8988T (cell line): ENCODE results near the gene SRL.

ENCODE experiments used
- DNase-seq: peaks from one replicate; pipeline ENCODE4 v3.0.0; 2011

SRL gene

GRCh38 chr16:4241928-4242283, at the start of gene SRL:
Gene SRL (minus strand): TSS chr16:4242080. CDS start chr16:4242067, 13 bp downstream.
- DNase-seq: no peak

GRCh38 chr16:4290236-4290830, 48.5 kb upstream of the SRL start:
- DNase-seq: no peak

GRCh38 chr16:4288148-4288921, 46.5 kb upstream of the SRL start:
- DNase-seq: no peak

DNA sequence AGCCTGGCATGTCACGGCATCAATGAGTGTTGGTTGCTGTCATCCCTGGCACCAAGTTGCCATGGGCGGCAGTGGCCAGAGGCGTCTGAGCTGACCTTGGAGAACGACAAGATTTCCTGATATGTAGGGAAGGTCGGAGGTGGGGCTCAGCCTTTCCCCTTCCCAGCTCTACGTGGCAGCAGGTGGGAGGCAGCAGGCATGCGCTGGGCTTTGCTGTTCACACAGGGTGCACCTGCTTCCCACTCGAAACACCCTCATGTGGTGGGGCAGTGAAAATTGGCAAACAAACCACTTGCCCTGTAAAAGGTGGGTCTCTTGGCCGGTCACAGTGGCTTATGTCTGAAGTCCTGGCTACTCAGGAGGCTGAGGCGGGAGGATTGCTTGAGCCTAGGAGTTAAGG, 43.3 kb upstream of the SRL start:
- no peak for DNase-seq

DNA sequence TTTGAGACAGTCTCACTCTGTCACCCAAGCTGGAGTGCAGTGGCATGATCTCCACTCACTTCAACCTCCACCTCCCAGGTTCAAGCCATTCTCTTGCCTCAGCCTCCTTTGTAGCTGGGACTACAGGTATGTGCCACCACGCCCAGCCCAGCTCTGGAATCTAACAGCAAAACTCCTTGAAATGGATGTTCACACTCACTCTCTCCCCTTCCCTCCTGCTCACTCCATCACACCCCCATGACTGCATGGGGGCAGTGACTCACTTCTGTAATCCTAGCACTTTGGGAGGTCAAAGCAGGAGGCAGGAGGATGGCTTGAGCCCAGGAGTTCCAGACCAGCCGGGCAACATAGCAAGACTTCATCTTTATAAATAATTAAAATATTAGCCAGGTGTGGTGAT, 42.1 kb upstream of the SRL start:
- no peak for DNase-seq

GRCh38 chr16:4283441-4283840, 41.6 kb upstream of the SRL start:
- DNase-seq: no peak

- DNase-seq: no peak
These were observed 38.7 kb upstream of the SRL start for GRCh38 chr16:4280625-4281024.

DNA sequence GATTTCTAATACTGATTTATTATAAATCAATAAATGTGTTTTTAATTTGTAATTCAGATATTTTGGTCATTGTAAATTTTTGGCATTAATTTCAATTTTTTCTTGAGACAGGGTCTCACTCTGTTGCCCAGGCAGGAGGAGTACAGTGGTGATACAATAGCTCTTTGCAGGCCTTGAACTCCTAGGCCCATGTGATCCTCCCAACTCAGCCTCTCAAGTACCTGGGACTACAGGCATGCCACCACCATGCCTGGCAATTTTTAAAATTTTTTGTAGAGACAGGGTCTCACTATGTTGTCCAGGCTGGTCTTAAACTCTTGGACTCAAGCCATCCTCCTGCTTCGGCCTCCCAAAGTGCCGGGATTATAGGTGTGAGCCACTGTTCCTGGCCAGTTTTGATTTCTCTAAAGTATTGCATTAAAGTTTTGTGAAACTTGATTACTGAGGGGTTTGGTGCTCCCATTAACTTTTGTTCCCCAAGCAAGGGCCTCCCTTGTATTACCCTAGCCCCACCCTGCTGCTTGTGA, 36.2 kb upstream of the SRL start:
- no peak for DNase-seq

- no peak for DNase-seq
These were observed 34.0 kb upstream of the SRL start for GRCh38 chr16:4275861-4276260.

- peak; percentile 68 for DNase-seq
These were observed 32.0 kb upstream of the SRL start for GRCh38 chr16:4273858-4274311.

GRCh38 chr16:4272114-4272956, 30.5 kb upstream of the SRL start:
- peak; percentile 67 for DNase-seq

GRCh38 chr16:4271176-4272113, 29.6 kb upstream of the SRL start:
- peak; percentile 78 for DNase-seq

DNA sequence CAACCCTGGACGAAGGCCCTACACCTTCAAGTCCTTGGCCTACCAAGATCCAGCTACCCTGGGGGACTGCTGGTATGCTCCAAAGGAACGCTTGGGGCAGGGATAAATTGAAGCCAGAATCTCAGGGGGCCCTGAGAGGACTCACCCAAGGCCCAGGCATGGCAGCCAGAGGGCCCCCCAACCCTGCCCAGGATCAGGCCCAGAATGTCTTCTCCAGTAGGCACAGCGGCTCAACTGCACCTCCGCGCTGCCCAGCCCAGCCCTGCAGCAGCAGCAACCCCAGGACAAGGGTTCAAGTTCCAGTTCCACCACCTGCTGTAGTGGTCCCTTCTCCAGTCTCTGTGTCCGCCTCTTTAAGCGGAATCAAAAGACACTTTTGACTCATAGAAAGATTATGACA, 28.7 kb upstream of the SRL start:
- no peak for DNase-seq

DNA sequence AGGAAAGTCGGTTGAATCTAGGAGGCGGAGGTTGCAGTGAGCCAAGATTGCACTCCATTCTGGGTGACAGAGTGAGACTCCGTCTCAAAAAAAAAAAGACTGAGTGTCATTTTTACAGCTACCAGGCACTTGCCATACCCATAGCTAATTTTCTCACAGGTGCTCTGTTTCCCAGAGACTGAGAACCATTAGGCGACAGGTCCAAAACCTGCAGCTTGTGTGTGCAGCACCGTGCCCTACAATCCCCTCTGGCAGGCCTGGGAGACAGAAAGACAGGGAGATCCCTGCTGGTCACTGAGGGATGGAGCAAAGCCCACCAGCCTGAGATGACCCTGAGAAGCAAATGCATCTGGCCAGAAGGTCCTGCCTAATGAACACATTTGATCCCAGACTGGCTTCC, 28.2 kb upstream of the SRL start:
- no peak for DNase-seq

- DNase-seq: no peak
These were observed 24.5 kb upstream of the SRL start for GRCh38 chr16:4266372-4266771.

DNA sequence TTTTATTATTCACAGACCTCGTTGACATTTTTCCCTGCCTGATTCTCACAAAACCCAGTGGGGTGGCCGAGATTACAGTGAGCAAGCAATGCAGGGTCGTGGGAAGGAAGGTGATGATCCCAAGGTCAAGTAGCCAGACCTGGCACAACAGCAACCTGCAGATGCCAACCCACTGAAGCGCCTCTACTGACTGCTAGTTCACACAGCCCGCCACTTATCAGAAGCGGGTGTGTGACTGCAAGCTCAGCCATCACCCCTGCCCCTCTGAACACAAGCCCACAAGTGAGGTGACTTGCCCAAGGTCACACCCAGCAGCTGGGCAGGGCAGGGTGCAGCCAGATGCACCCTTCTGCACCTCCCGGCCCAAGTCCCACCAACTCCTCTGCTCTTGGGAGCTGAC, 23.8 kb upstream of the SRL start:
- DNase-seq: no peak

GRCh38 chr16:4264546-4264945, 22.7 kb upstream of the SRL start:
- DNase-seq: no peak

DNA sequence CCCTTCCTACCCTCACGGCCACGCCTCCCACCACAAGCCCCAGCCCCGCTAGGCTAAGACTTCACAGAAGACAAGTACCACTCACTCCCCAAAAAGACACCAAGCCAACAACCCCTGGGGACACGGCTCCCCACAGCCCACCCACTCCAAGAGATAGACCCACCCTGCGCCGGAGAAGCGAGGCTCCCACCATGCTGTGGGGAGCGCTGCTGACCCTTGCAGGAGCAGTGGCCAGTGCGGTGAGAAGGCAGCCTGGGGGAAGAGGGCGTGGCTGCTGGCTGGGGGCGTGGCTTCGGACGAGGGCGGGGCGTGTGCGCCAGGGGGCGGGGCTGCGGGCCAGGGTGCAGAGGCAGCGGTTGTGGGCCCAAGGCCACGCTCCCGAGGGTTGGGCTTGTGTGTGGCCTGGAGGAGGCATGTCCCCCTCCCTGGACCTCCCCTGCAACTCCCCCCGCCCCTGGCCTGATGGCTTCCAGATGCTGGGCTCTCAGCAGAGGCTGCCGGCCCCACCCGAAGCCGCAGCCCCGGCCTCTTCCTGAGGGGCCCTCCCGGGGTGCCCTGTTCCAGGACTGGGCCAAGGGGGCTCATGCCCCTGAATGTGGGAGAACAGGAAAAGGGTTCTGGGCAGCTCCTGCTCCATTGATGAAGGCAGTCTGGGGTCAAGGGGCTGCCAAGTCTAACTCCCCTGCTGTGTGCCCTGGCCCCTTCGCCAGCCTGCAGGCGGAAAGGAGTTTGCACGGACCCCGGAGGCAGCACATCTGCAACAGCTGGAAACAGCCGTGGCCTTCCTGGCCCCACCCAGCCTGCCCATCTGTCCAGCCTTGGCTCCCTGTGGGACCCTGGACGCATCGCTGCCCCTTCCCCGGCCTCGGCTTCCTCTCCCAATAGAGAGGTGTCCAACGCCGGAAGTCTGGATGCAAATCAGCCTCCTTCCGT, 21.9 kb upstream of the SRL start:
- peak; percentile 46 for DNase-seq

DNA sequence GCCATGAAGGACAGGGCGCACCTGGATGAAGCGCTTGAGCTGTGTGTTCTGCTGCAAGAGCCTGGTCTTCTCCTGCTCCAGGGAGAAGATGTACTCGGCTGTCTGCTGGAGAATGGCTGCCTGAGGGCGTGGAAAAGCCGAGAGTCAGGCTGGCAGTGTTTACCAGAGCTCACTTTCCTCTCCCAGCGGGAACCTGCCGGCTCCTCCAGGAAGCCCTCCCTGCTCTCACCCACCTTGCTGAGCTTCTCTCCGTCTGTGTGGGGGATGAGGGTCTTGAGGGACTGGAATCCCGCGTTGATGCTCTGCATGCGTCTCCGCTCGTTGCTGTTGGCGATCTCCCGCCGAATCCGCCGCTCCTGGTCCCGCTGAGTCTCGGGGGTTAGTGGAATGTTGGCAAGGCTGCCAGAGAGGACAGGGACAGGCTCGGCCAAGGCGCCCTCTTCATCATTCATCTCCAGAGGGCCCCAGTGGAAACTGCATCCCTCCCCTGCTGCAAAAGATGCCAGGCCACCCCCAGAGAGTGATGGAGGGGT, 20.5 kb upstream of the SRL start:
- no peak for DNase-seq

- peak; percentile 75 for DNase-seq
These were observed 19.8 kb upstream of the SRL start for GRCh38 chr16:4261557-4262172.

DNA sequence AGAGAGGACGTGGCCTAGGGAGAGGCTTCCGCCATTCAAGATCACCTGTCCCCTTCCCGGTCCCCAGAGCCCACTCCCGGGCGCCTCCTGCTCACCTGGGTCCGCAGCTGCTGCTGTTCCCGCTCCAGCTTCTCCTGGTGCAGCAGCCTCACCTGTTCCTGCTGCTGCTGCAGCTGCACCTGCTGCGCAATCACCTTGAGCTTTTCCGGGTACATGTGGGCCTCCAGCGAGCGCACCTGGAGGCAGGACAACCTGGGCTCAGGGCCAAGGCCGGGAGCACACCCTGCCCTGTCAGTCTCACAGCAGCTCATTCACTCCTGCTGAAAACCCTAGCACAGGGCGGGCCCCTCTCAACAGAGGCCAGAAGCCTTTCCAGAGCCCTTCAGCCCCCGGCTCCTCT, 18.5 kb upstream of the SRL start:
- DNase-seq: no peak
